HepG2 (cell line): ENCODE measurements around the gene CCDC121. TPM values are rescaled to one million over a fixed set of nuclear protein-coding genes. Genes with fewer than 3 reads are reported as not detected.
A peak's percentile ranks its signal among the peaks of the same experiment; 100 is the strongest.

Experiments
- AGO2 ChIP-seq: fragments of 200-400 bp; formaldehyde crosslinking; optimal IDR thresholded peaks from 2 replicates; pipeline ENCODE3; 2017; ENCODE audit warnings: mild to moderate bottlenecking, low read depth, low read length, moderate library complexity
- ATAD3A ChIP-seq: sonication (generic); formaldehyde crosslinking; IDR thresholded peaks from 2 replicates; pipeline ENCODE4 v1.4.0; 2020; ENCODE audit warnings: missing genetic modification reagents
- CENPX ChIP-seq: sonication (generic); formaldehyde crosslinking; IDR thresholded peaks from 2 replicates; pipeline ENCODE4 v1.9.0; 2021; ENCODE audit warnings: mild to moderate bottlenecking, missing genetic modification reagents, moderate library complexity
- CREB3 ChIP-seq: sonication (generic); formaldehyde crosslinking; IDR thresholded peaks from 2 replicates; pipeline ENCODE4 v1.5.0; 2020; ENCODE audit warnings: missing genetic modification reagents
- FOSL1 ChIP-seq: sonication (generic); formaldehyde crosslinking; IDR thresholded peaks from 2 replicates; pipeline ENCODE4 v1.9.0; 2021; ENCODE audit warnings: missing genetic modification reagents, borderline replicate concordance
- FOXA3 ChIP-seq: IDR thresholded peaks from 2 replicates; pipeline ENCODE4 v1.6.1; 2016; ENCODE audit warnings: missing genetic modification reagents, missing compliant biosample characterization
- HNRNPUL1 ChIP-seq: fragments of 200-400 bp; formaldehyde crosslinking; IDR thresholded peaks from 2 replicates; pipeline ENCODE4 v1.6.1; 2017; ENCODE audit warnings: low read depth, mild to moderate bottlenecking, low read length, moderate library complexity
- HOXA5 ChIP-seq: sonication (generic); formaldehyde crosslinking; IDR thresholded peaks from 2 replicates; pipeline ENCODE4 v1.4.0; 2020; ENCODE audit warnings: missing genetic modification reagents
- NFIC ChIP-seq: IDR thresholded peaks from 2 replicates; pipeline ENCODE4 v1.6.1; 2012; ENCODE audit warnings: mild to moderate bottlenecking, low read length, inconsistent platforms
- THAP8 ChIP-seq: sonication (generic); formaldehyde crosslinking; IDR thresholded peaks from 2 replicates; pipeline ENCODE4 v1.5.1; 2020; ENCODE audit warnings: missing genetic modification reagents, mild to moderate bottlenecking, borderline replicate concordance
- ZNF550 ChIP-seq: sonication (generic); formaldehyde crosslinking; IDR thresholded peaks from 2 replicates; pipeline ENCODE4 v1.4.0; 2020; ENCODE audit warnings: mild to moderate bottlenecking, missing genetic modification reagents, borderline replicate concordance
- ZNF75D ChIP-seq: sonication (generic); formaldehyde crosslinking; IDR thresholded peaks from 2 replicates; pipeline ENCODE4 v1.8.1; 2023; ENCODE audit warnings: missing genetic modification reagents, mild to moderate bottlenecking, borderline replicate concordance
- ZXDC ChIP-seq: sonication (generic); formaldehyde crosslinking; IDR thresholded peaks from 2 replicates; pipeline ENCODE4 v1.5.0; 2020; ENCODE audit warnings: mild to moderate bottlenecking, missing genetic modification reagents
- polyA plus RNA-seq, 8 experiments: library from polyadenylated mRNA; depleted of rRNA in 3 of 8; stranded (reverse) in 7 of 8; unstranded in 1 of 8; fragments of >200 nt; fragmentation: Illumina TruSeq in 4 of 8; extraction: Trizol in 4 of 8; gene quantifications; 2 replicates each; pipeline versions ENCODE4 v1.2.1 to v1.2.3, GENCODE V29; 2011 to 2016; ENCODE audit warnings: low read depth in 4 of 8, missing spikeins in 1 of 8, mixed read lengths in 1 of 8; ENCODE audit not compliant: insufficient read depth in 1 of 8
- total RNA-seq, 5 experiments: library from RNA; depleted of rRNA; stranded (reverse); fragments of >200 nt; fragmentation: Illumina TruSeq; extraction: Trizol; gene quantifications; 2 replicates each; pipeline ENCODE4 v1.2.3, GENCODE V29; 2016; ENCODE audit warnings: low read depth in 1 of 5
- TF ChIP-seq, protein P1 (sequence below): sonication (generic); formaldehyde crosslinking; IDR thresholded peaks from 2 replicates; pipeline ENCODE4 v1.4.0; 2020; ENCODE audit warnings: missing genetic modification reagents, mild to moderate bottlenecking, borderline replicate concordance
- TF ChIP-seq, protein P2 (sequence below): sonication (generic); formaldehyde crosslinking; IDR thresholded peaks from 2 replicates; pipeline ENCODE4 v1.4.0; 2020; ENCODE audit warnings: missing genetic modification reagents
- TF ChIP-seq, protein P3 (sequence below): sonication (generic); formaldehyde crosslinking; IDR thresholded peaks from 2 replicates; pipeline ENCODE4 v1.5.1; 2020; ENCODE audit warnings: missing genetic modification reagents, mild to moderate bottlenecking, borderline replicate concordance
- TF ChIP-seq, protein P4 (sequence below): sonication (generic); formaldehyde crosslinking; IDR thresholded peaks from 2 replicates; pipeline ENCODE4 v1.8.0; 2022; ENCODE audit warnings: mild to moderate bottlenecking, missing genetic modification reagents; ENCODE audit not compliant: insufficient replicate concordance

Gene CCDC121
- total and polyA plus RNA-seq, 2 of the 13 experiments (the other 11 are each of a cell fraction or from before 2014, with no cell fraction given) = 1.9 to 3.0 TPM

DNA sequence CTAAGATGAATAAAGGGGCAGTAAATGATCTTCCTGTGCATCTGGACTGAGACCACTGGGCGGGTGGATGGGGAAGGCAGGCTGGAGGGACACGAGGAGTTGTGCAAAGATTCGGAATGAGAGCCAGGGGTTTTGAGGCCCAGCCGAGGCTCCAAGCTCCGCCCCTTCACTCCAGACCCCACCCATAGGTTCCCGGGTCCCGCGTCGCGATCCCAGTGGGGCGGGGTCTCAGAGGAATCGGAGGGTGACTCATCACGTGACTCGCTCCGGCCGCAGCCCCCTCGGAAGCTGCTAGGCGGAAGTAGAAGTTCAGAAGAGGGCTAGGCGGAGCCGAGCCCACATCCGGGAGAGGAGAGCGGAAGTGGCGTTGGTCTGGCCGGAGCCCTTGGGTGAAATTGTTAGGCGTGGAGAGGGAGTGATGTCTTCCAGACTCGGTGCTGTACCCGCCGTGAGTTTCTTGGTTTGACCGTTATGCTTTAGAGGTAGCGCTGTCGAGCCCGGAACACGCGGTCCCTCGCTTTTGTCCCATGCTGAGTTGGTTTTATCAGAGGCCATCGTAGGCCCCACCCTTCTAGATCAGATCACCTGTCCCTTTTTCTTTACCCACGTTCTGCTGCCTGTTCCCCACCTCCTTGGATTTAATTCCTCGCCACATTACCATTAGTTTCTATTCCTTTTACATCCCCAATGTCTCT is 46.0 kb downstream of the CCDC121 start, which contains the start of gene ZNF512 (continued):
- TF ChIP-seq, protein P1, sequence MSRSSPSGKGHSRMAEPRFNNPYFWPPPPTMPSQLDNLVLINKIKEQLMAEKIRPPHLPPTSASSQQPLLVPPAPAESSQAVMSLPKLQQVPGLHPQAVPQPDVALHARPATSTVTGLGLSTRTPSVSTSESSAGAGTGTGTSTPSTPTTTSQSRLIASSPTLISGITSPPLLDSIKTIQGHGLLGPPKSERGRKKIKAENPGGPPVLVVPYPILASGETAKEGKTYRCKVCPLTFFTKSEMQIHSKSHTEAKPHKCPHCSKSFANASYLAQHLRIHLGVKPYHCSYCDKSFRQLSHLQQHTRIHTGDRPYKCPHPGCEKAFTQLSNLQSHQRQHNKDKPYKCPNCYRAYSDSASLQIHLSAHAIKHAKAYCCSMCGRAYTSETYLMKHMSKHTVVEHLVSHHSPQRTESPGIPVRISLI (CRISPR knock-in tag) = no peak; the same call in 1 of the 2 replicates
- no peak; the same call in 1 of the 2 replicates for TF ChIP-seq THAP8
- peak; percentile 37 for TF ChIP-seq HOXA5
- TF ChIP-seq, protein P2, sequence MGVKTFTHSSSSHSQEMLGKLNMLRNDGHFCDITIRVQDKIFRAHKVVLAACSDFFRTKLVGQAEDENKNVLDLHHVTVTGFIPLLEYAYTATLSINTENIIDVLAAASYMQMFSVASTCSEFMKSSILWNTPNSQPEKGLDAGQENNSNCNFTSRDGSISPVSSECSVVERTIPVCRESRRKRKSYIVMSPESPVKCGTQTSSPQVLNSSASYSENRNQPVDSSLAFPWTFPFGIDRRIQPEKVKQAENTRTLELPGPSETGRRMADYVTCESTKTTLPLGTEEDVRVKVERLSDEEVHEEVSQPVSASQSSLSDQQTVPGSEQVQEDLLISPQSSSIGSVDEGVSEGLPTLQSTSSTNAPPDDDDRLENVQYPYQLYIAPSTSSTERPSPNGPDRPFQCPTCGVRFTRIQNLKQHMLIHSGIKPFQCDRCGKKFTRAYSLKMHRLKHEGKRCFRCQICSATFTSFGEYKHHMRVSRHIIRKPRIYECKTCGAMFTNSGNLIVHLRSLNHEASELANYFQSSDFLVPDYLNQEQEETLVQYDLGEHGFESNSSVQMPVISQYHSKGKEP (CRISPR knock-in tag) = 0 out of 2 replicates have a peak, but pooled peaks have one; percentile 44
- TF ChIP-seq FOXA3 (CRISPR knock-in tag) = 0 out of 2 replicates have a peak, but pooled peaks have one; percentile 4
- TF ChIP-seq FOSL1 (CRISPR knock-in tag) = no peak
- no peak for TF ChIP-seq ZNF75D
- no peak for TF ChIP-seq NFIC
- TF ChIP-seq HNRNPUL1 = no peak
- no peak for TF ChIP-seq CENPX
- no peak for TF ChIP-seq ATAD3A
- peak; percentile 54; the same call in 1 of the 2 replicates for TF ChIP-seq ZXDC
- TF ChIP-seq, protein P3, sequence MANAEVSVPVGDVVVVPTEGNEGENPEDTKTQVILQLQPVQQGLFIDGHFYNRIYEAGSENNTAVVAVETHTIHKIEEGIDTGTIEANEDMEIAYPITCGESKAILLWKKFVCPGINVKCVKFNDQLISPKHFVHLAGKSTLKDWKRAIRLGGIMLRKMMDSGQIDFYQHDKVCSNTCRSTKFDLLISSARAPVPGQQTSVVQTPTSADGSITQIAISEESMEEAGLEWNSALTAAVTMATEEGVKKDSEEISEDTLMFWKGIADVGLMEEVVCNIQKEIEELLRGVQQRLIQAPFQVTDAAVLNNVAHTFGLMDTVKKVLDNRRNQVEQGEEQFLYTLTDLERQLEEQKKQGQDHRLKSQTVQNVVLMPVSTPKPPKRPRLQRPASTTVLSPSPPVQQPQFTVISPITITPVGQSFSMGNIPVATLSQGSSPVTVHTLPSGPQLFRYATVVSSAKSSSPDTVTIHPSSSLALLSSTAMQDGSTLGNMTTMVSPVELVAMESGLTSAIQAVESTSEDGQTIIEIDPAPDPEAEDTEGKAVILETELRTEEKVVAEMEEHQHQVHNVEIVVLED (CRISPR knock-in tag) = peak; percentile 72
- no peak for TF ChIP-seq AGO2
- TF ChIP-seq CREB3 = no peak; the same call in 1 of the 2 replicates
- no peak for TF ChIP-seq ZNF550
- TF ChIP-seq, protein P4, sequence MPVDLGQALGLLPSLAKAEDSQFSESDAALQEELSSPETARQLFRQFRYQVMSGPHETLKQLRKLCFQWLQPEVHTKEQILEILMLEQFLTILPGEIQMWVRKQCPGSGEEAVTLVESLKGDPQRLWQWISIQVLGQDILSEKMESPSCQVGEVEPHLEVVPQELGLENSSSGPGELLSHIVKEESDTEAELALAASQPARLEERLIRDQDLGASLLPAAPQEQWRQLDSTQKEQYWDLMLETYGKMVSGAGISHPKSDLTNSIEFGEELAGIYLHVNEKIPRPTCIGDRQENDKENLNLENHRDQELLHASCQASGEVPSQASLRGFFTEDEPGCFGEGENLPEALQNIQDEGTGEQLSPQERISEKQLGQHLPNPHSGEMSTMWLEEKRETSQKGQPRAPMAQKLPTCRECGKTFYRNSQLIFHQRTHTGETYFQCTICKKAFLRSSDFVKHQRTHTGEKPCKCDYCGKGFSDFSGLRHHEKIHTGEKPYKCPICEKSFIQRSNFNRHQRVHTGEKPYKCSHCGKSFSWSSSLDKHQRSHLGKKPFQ = peak; percentile 68
